Osteocyte (in vitro differentiated cells): Measurements from ENCODE around the gene TAS1R2. TPM values are rescaled to one million over a fixed set of nuclear protein-coding genes. Genes with fewer than 3 reads are reported as not detected.
"Not testable (repeated sequence)": the region's sequence is repeated elsewhere in the genome, so short reads cannot be mapped to it uniquely, and the experiment has no call there.

ENCODE experiments used
- DNase-seq: peaks from one replicate; pipeline ENCODE4 v3.0.0; 2021; ENCODE audit warnings: mixed read lengths; ENCODE audit not compliant: unreplicated experiment; ENCODE audit errors: extremely low spot score
- H3K27ac Mint-ChIP-seq: one replicate; pipeline ENCODE4 v1.8.0; 2021; ENCODE audit warnings: mild to moderate bottlenecking, mixed read lengths; ENCODE audit not compliant: unreplicated experiment
- H3K27me3 Mint-ChIP-seq: one replicate; pipeline ENCODE4 v1.8.0; 2021; ENCODE audit warnings: mixed read lengths; ENCODE audit not compliant: unreplicated experiment
- H3K36me3 Mint-ChIP-seq: one replicate; pipeline ENCODE4 v1.8.0; 2021; ENCODE audit warnings: mixed read lengths; ENCODE audit not compliant: unreplicated experiment
- H3K4me1 Mint-ChIP-seq: one replicate; pipeline ENCODE4 v1.8.0; 2021; ENCODE audit warnings: mixed read lengths; ENCODE audit not compliant: unreplicated experiment
- H3K4me3 Mint-ChIP-seq: one replicate; pipeline ENCODE4 v1.8.0; 2021; ENCODE audit warnings: mild to moderate bottlenecking, moderate library complexity, mixed read lengths; ENCODE audit not compliant: unreplicated experiment
- H3K9me3 Mint-ChIP-seq: one replicate; pipeline ENCODE4 v1.8.0; 2021; ENCODE audit warnings: mixed read lengths; ENCODE audit not compliant: unreplicated experiment
- CTCF ChIP-seq: fragments of 200-600 bp; sonication (generic); IDR thresholded peaks from 2 replicates; pipeline ENCODE4 v1.5.0; 2021; ENCODE audit warnings: antibody characterized with exemption, mild to moderate bottlenecking, moderate library complexity
- total RNA-seq: library from RNA; stranded (reverse); gene quantifications from 2 replicates; pipeline ENCODE4 v1.2.1, GENCODE V29; 2021

TAS1R2 gene
- total RNA-seq, 1 donor from 2014 or later, result not detected

GRCh38 chr1:18899363-18900049 is 40.0 kb upstream of the TAS1R2 start:
- H3K9me3 Mint-ChIP-seq, result no peaks in the 10 kb centered on the region
- peaks cover 21% of the 10 kb centered on the region for H3K4me1 Mint-ChIP-seq
- peaks cover 1% of the 10 kb centered on the region for H3K36me3 Mint-ChIP-seq
- H3K27ac Mint-ChIP-seq, result no peak overlapping the region
- no peaks in the 10 kb centered on the region for H3K27me3 Mint-ChIP-seq
- TF ChIP-seq CTCF, result no peak
- H3K4me3 Mint-ChIP-seq, result no peak overlapping the region
- DNase-seq, result no peak

- no peak for DNase-seq
- Mint-ChIP-seq H3K4me3 (no peak overlapping the region), H3K36me3 (peaks cover 1% of the 10 kb centered on the region), H3K27ac (peak overlapping the region; percentile 38), H3K9me3 (no peaks in the 10 kb centered on the region), H3K27me3 (no peaks in the 10 kb centered on the region), H3K4me1 (peaks cover 19% of the 10 kb centered on the region)
- TF ChIP-seq CTCF, result no peak
Measured at GRCh38 chr1:18898567-18898966, 39.1 kb upstream of the TAS1R2 start.

GRCh38 chr1:18895317-18895716 is 35.9 kb upstream of the TAS1R2 start:
- no peaks in the 10 kb centered on the region for H3K9me3 Mint-ChIP-seq
- H3K27ac Mint-ChIP-seq, result no peak overlapping the region
- DNase-seq, result no peak
- no peak overlapping the region for H3K4me3 Mint-ChIP-seq
- H3K4me1 Mint-ChIP-seq, result peaks cover 26% of the 10 kb centered on the region
- TF ChIP-seq CTCF, result no peak
- peaks cover 1% of the 10 kb centered on the region for H3K36me3 Mint-ChIP-seq
- no peaks in the 10 kb centered on the region for H3K27me3 Mint-ChIP-seq

- no peak for DNase-seq
- no peak for TF ChIP-seq CTCF
- Mint-ChIP-seq H3K9me3 (no peaks in the 10 kb centered on the region), H3K36me3 (peaks cover 1% of the 10 kb centered on the region), H3K27ac (no peak overlapping the region), H3K4me1 (peaks cover 26% of the 10 kb centered on the region), H3K4me3 (no peak overlapping the region), H3K27me3 (no peaks in the 10 kb centered on the region)
Measured at GRCh38 chr1:18893120-18893519, 33.7 kb upstream of the TAS1R2 start.

- Mint-ChIP-seq H3K4me1 (peaks cover 26% of the 10 kb centered on the region), H3K27ac (peak overlapping the region; percentile 83)
- not testable (repeated sequence) for H3K36me3 Mint-ChIP-seq, H3K27me3 Mint-ChIP-seq, DNase-seq, H3K9me3 Mint-ChIP-seq, H3K4me3 Mint-ChIP-seq
Measured at GRCh38 chr1:18891858-18892257, 32.4 kb upstream of the TAS1R2 start.
